GM23248 (cell line): ENCODE data around the gene CCDC92. TPM values are rescaled to one million over a fixed set of nuclear protein-coding genes. Genes with fewer than 3 reads are reported as not detected.
A peak's percentile ranks its signal among the peaks of the same experiment; 100 is the strongest.

Experiments used
- DNase-seq: peaks from one replicate; pipeline ENCODE4 v3.0.0-alpha.2; 2015
- H2AFZ ChIP-seq: fragments of 200-600 bp; sonication (generic); 2 replicates; pipeline ENCODE4 v1.6.1; 2016; ENCODE audit warnings: antibody characterized with exemption
- H3F3A ChIP-seq: fragments of 200-600 bp; sonication (generic); 2 replicates; pipeline ENCODE4 v1.6.1; 2016; ENCODE audit warnings: mild to moderate bottlenecking, antibody characterized with exemption, mixed run types; ENCODE audit not compliant: insufficient read depth
- H3K27ac ChIP-seq: fragments of 200-600 bp; sonication (generic); 2 replicates; pipeline ENCODE4 v1.5.1; 2016; ENCODE audit warnings: mild to moderate bottlenecking
- H3K27me3 ChIP-seq: fragments of 200-600 bp; sonication (generic); replicated peaks from 2 replicates; pipeline ENCODE4 v1.6.1; 2016; ENCODE audit warnings: mild to moderate bottlenecking; ENCODE audit not compliant: insufficient read depth
- H3K36me3 ChIP-seq: fragments of 200-600 bp; sonication (generic); 2 replicates; pipeline ENCODE4 v1.6.1; 2016; ENCODE audit warnings: low read depth, mild to moderate bottlenecking
- H3K4me1 ChIP-seq: fragments of 200-600 bp; sonication (generic); 2 replicates; pipeline ENCODE4 v1.6.1; 2016; ENCODE audit warnings: mild to moderate bottlenecking; ENCODE audit not compliant: insufficient read depth
- H3K4me2 ChIP-seq: fragments of 200-600 bp; sonication (generic); one replicate; pipeline ENCODE4 v1.6.1; 2016; ENCODE audit warnings: mild to moderate bottlenecking; ENCODE audit not compliant: unreplicated experiment
- H3K4me3 ChIP-seq: fragments of 200-600 bp; sonication (generic); 2 replicates; pipeline ENCODE4 v1.5.1; 2016; ENCODE audit warnings: mild to moderate bottlenecking
- H3K79me2 ChIP-seq: fragments of 200-600 bp; sonication (generic); 2 replicates; pipeline ENCODE4 v1.6.1; 2016; ENCODE audit warnings: mild to moderate bottlenecking; ENCODE audit not compliant: insufficient read depth
- H3K9ac ChIP-seq: fragments of 200-600 bp; sonication (generic); 2 replicates; pipeline ENCODE4 v1.6.1; 2016; ENCODE audit warnings: mild to moderate bottlenecking
- H3K9me2 ChIP-seq: fragments of 200-600 bp; sonication (generic); 2 replicates; pipeline ENCODE4 v1.6.1; 2016; ENCODE audit warnings: mixed run types, mild to moderate bottlenecking, moderate library complexity; ENCODE audit not compliant: insufficient read depth
- H3K9me3 ChIP-seq: fragments of 200-600 bp; sonication (generic); one replicate; pipeline ENCODE4 v1.6.1; 2017; ENCODE audit warnings: low read depth
- H4K20me1 ChIP-seq: fragments of 200-600 bp; sonication (generic); 2 replicates; pipeline ENCODE4 v1.6.0; 2016; ENCODE audit not compliant: insufficient read depth
- EZH2 ChIP-seq: fragments of 200-600 bp; sonication (generic); IDR thresholded peaks from 2 replicates; pipeline ENCODE4 v1.6.1; 2018; ENCODE audit warnings: antibody characterized with exemption, mild to moderate bottlenecking; ENCODE audit not compliant: insufficient read depth, poor library complexity, severe bottlenecking
- EZH2phosphoT487 ChIP-seq: fragments of 200-600 bp; sonication (generic); IDR thresholded peaks from 2 replicates; pipeline ENCODE4 v1.6.1; 2018; ENCODE audit warnings: antibody characterized with exemption, moderate library complexity, mild to moderate bottlenecking, low read depth; ENCODE audit not compliant: insufficient read depth
- WGBS, 2 experiments: methylation state at CpG; one replicate each; pipeline ENCODE4 v1.1.6; 2015 to 2017; ENCODE audit warnings: low lambda C conversion rate in 2 of 2, low coverage in 1 of 2; ENCODE audit errors: missing lambda C conversion rate in 2 of 2; 5-methylcytosine and 5-hydroxymethylcytosine counted together
- in situ Hi-C: fragments of 300-500 bp; cut with MboI; formaldehyde crosslinking; loops from 2 replicates; pipeline ENCODE4 v1.15.0; 2020
- polyA plus RNA-seq: library from polyadenylated mRNA; unstranded; fragments of >200 nt; fragmentation: Nextera tagmentation; extraction: Ambion mirVana; gene quantifications from 2 replicates; pipeline ENCODE4 v1.2.1, GENCODE V29; 2016
- total RNA-seq: library from RNA; depleted of rRNA; stranded (reverse); fragments of >200 nt; shearing (Covaris generic); gene quantifications from 2 replicates; pipeline ENCODE4 v1.2.3, GENCODE V29; 2014

Gene CCDC92
- total and polyA plus RNA-seq, 2 experiments from 2014 or later, result 20.3 to 49.5 TPM

- no peak overlapping the region for H2AFZ ChIP-seq
- H4K20me1 ChIP-seq, result no peaks in the 10 kb centered on the region
- H3K9ac ChIP-seq, result no peak overlapping the region
- H3K27ac ChIP-seq, result no peak overlapping the region
- no peak for DNase-seq
- TF ChIP-seq EZH2 (no peak), EZH2phosphoT487 (no peak)
- H3K9me2 ChIP-seq, result no peaks in the 10 kb centered on the region
- H3K27me3 ChIP-seq, result no peaks in the 10 kb centered on the region
- H3K79me2 ChIP-seq, result peaks cover 11% of the 10 kb centered on the region
- H3K4me2 ChIP-seq, result no peak overlapping the region
- H3K4me1 ChIP-seq, result peaks cover 27% of the 10 kb centered on the region
- H3K9me3 ChIP-seq, result no peaks in the 10 kb centered on the region
- in situ Hi-C loops, result no loop called here
- 0 out of 2 replicates have a peak, but pooled peaks cover 8% of the 10 kb centered on the region for H3K36me3 ChIP-seq
- H3K4me3 ChIP-seq, result no peak overlapping the region
- peaks cover 30% of the 10 kb centered on the region for H3F3A ChIP-seq
- WGBS, 2 experiments, result 86 to 89% methylated on average over 6 of the region's 6 CpGs
Measured at GRCh38 chr12:123996581-123996980, 23.9 kb upstream of the CCDC92 start.

- Histone ChIP-seq H3K4me3 (no peak overlapping the region), H3K9ac (no peak overlapping the region), H3K4me2 (peak overlapping the region; percentile 57), H3K27me3 (no peaks in the 10 kb centered on the region), H3K9me3 (no peaks in the 10 kb centered on the region), H3K4me1 (peaks cover 41% of the 10 kb centered on the region), H3F3A (peaks cover 43% of the 10 kb centered on the region), H3K9me2 (no peaks in the 10 kb centered on the region), H3K27ac (peak overlapping the region; percentile 33), H3K36me3 (no peaks in the 10 kb centered on the region), H4K20me1 (no peaks in the 10 kb centered on the region), H3K79me2 (peaks cover 3% of the 10 kb centered on the region), H2AFZ (no peak overlapping the region)
- WGBS, 2 experiments, result 58 to 60% methylated on average over 7 of the region's 7 CpGs
- in situ Hi-C loops, result no loop called here
- TF ChIP-seq EZH2phosphoT487 (no peak), EZH2 (no peak)
- peak; percentile 85 for DNase-seq
Measured at GRCh38 chr12:123995023-123995748, 22.6 kb upstream of the CCDC92 start.

- H3K36me3 ChIP-seq, result peaks cover 9% of the 10 kb centered on the region
- H3K9ac ChIP-seq, result no peak overlapping the region
- no peaks in the 10 kb centered on the region for H3K27me3 ChIP-seq
- H2AFZ ChIP-seq, result no peak overlapping the region
- in situ Hi-C loops, result no loop called here
- H3K27ac ChIP-seq, result no peak overlapping the region
- H3K4me3 ChIP-seq, result no peak overlapping the region
- no peaks in the 10 kb centered on the region for H4K20me1 ChIP-seq
- TF ChIP-seq EZH2, result no peak
- TF ChIP-seq EZH2phosphoT487, result no peak
- no peaks in the 10 kb centered on the region for H3K9me3 ChIP-seq
- no peak for DNase-seq
- WGBS, 2 experiments, result 89 to 96% methylated on average over 8 of the region's 8 CpGs
- H3K4me1 ChIP-seq, result peaks cover 31% of the 10 kb centered on the region
- H3F3A ChIP-seq, result peaks cover 39% of the 10 kb centered on the region
- H3K4me2 ChIP-seq, result no peak overlapping the region
- no peaks in the 10 kb centered on the region; the same call in 1 of the 2 replicates for H3K79me2 ChIP-seq
- no peaks in the 10 kb centered on the region for H3K9me2 ChIP-seq
Measured at GRCh38 chr12:123992118-123992825, 19.6 kb upstream of the CCDC92 start.

DNA sequence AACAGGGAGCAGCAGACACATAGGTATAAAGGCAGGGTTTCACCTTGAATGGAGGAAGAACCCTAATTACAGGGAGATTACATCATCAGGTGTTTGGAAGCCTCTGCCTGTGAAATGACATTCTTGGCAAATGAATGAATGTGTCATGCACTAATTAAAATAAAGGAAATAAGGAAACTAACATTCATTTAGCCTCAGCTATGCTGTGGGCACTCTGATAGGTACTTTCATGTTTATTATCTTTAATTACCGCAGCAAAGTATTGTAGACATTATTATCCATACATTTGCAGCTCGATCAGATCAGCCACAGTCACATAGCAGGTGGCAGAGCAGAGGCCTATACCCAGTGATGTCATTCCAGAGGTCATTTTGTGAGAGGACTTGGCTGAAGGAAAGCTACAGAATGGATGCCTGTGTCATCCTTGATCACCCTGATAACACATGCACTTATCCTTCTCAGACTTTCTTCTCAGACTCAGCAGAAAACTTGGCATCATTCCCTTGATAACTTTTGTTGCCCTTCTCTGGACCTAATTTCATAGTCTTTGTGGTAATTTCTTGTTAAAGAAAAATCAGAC lies 18.8 kb upstream of the CCDC92 start:
- H3K79me2 ChIP-seq, result no peaks in the 10 kb centered on the region; the same call in 1 of the 2 replicates
- H3K27ac ChIP-seq, result peak overlapping the region; percentile 2; the same call in 1 of the 2 replicates
- 100% methylated on average over 2 of the region's 2 CpGs for WGBS, 2 experiments
- in situ Hi-C loops, result no loop called here
- H3K4me3 ChIP-seq, result no peak overlapping the region
- no peak overlapping the region for H3K9ac ChIP-seq
- H3K4me1 ChIP-seq, result peaks cover 31% of the 10 kb centered on the region
- no peaks in the 10 kb centered on the region for H4K20me1 ChIP-seq
- DNase-seq, result peak; percentile 29
- no peaks in the 10 kb centered on the region for H3K9me2 ChIP-seq
- H3K36me3 ChIP-seq, result peaks cover 9% of the 10 kb centered on the region
- H3K4me2 ChIP-seq, result peak overlapping the region; percentile 24
- no peaks in the 10 kb centered on the region for H3K9me3 ChIP-seq
- H3K27me3 ChIP-seq, result no peaks in the 10 kb centered on the region
- H2AFZ ChIP-seq, result no peak overlapping the region
- H3F3A ChIP-seq, result peaks cover 39% of the 10 kb centered on the region
- no peak for TF ChIP-seq EZH2phosphoT487
- TF ChIP-seq EZH2, result no peak
